ENCODE measurements around the gene SLC35G2.
A peak's percentile ranks its signal among the peaks of the same experiment; 100 is the strongest.
"Not testable (repeated sequence)": the region's sequence is repeated elsewhere in the genome, so short reads cannot be mapped to it uniquely, and the experiment has no call there.

Gene SLC35G2

DNA sequence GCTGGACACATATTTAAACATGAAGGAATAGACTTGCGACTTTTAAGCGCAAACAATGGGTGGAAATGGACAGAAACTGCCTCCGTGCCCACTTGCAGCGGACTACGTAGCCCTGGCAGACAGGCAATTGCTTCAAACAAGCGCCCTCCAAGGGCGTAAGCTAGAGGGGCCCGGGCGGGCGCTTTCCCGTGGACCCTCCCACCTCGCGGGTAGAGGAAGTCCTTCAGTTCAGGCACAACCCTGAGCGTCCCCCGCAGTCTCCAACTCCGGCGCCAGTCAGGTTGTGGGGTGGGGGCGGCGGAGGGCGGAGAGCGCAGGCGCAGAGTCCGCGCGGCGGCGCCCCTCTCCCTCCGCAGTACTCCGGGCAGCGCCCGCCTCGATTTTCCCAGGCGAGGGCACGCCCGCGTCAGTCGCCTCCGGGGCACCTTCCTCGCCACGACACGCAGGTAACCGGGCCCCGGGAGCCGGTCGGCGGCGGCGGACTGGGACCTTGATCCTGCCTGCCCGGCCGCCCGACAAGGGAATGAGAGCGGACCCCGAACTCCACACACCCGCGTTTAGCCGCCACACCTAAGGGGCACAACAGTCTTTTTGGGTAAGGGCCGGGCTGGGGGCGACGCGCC, at the start of gene SLC35G2:
TSS of gene SLC35G2 (plus strand) at position 358 of the 623 bp plus-strand sequence. CDS start 35,335 bp downstream, outside the sequence.
- FAIRE-seq, result no peak

DNA sequence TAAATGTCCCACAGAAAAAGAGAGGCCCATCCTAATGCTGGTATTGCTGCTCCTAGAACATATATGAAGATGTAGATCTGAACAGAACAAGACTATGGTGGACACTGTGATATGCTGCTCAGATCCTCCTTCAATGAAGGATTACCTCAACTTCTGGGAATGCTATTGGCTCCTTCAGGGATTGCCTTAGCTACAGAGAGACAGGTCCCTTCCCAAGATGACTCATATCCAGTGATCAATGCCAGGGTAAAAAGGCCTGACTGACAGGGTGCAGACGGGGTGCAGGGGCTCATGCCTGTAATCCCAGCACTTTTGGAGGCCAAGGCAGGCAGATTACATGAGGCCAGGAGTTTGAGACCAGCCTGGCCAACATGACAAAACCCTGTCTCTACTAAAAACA, 46.2 kb upstream of the SLC35G2 start:
- FAIRE-seq, result no peak

DNA sequence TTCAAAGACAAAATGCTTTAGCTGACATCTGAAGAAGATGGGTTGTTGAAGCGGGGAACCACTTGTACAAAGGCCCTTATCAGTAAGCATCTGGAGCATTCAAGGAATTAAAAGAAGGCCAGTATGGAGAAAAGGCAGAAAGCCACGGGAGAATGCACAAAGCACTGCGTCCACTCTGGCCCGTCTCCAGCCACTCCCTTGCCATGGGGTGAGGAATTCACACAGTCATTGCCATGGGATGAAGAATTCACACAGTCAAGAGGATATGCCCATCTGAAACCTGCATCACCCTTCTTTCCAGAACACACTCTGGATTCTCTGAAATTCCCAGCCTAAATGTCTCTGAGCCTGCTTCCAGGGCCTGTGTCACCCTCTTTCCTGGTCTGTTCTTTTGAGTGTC, 40.1 kb upstream of the SLC35G2 start:
- FAIRE-seq, result no peak

DNA sequence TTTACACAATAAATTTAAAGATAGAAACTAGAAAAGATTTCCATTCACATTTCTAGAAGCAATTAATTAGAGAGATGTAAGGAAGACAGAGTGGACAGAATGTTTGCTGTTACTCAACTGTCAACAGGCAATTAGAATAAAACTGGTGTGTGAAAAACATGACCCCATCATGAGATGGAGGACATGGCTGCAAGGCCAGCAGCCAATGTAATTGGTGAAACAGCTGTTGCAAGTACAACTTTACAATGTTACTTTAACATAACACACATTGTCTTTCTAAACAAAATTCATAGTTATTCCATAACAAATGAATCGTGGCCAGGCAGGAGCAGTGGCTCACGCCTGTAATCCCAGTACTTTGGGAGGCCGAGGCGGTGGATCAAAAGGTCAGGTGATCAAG, 38.2 kb upstream of the SLC35G2 start:
- no peak for FAIRE-seq

DNA sequence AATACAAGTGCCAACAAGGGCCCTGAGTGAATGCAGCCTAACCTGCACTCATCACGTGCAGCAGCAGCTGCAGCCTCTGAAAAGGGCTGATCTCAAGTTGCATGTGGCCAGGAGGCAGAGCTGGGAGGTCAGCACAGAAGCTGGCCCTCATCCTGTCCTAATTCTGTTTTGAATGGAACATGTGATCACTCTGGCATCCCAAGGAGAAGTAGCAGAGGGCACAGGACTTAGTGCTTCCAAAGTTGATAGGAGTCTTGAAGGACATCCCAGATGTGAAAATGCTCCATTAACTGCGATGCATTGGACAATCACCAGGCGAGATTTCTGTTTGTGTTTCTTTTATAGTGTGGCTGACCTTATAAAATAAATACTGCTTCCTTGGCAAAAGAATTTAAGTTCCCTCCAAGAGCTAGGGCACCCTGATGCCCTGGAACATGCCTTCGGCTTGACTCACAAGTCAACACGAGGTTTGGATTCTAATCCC, 35.2 kb upstream of the SLC35G2 start:
- no peak for FAIRE-seq

DNA sequence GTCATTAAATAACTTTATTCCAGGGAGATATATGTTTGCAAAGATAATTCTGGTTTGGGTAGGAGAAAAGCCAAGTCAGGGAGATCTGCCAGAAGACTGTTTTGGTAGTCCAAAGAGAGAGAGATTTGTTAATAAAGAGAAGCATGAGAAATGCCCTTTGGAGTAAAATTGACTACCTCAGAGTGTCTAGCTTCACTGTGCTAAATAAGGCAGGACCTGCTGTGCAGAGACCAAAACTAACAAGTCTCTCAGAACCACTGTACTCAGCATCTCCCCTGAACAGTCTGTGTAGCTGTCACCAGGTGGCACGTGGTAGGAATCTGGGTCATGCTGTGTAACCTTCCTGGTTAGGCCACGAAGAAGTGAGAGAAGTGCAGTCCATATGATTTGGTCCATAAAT, 31.6 kb upstream of the SLC35G2 start:
- peak; percentile 79 for FAIRE-seq

DNA sequence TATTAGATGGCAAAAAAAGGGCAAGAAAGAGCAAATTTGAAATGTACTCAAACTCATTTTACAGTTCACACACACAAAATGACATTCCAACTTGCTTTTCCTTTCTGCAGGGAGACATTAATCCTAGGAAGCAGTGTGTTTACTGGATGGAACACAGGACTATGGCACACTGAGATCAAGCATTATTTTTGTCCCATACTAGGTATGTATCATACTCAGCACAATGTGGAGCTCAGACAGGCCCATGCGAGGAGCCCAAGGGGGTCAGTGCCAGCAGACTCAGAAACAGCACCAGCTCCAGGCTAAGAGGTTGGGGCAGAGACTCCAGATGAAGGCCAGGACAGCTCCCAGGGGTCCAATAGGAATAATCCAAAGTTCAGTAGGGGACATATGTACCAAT, 30.8 kb upstream of the SLC35G2 start:
- FAIRE-seq, result no peak

DNA sequence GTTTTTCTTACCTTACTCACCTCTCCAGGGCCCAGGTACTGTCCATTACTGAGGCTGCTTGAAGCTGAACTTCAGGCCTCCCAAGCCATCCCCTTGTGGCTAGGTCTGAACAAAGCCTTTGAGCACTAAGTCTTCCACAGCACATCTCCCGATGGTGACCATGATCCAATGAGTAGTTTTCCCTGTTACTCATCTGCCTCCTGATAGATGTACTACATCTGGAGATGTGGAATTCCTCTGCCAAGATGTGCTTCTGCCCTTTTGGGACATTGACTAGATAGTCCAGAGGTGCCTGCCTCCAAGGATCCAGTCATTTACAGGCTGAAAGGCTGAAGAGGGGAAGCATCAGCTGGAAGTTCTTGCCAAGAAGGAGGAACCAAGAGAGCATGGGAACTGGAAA, 28.9 kb upstream of the SLC35G2 start:
- FAIRE-seq, result no peak

DNA sequence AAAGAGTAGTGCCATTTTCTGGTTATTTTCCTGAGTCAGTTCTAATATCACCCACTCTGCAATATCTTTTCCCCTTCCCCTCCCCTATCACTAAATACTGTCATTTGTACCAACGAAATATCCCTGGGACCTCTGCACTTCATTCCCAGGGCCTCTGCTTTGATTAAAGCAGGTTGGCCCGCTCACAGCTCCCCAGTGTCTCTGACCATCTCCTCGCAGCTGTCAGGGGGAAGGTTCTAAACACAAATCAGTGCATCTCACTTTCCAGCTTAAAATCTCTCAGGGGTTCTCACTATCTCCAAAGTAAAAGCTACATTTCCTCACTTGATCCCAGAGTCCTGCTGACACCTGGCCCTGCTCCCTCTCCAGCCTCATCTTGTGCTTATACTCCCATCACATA, 28.1 kb upstream of the SLC35G2 start:
- no peak for FAIRE-seq

DNA sequence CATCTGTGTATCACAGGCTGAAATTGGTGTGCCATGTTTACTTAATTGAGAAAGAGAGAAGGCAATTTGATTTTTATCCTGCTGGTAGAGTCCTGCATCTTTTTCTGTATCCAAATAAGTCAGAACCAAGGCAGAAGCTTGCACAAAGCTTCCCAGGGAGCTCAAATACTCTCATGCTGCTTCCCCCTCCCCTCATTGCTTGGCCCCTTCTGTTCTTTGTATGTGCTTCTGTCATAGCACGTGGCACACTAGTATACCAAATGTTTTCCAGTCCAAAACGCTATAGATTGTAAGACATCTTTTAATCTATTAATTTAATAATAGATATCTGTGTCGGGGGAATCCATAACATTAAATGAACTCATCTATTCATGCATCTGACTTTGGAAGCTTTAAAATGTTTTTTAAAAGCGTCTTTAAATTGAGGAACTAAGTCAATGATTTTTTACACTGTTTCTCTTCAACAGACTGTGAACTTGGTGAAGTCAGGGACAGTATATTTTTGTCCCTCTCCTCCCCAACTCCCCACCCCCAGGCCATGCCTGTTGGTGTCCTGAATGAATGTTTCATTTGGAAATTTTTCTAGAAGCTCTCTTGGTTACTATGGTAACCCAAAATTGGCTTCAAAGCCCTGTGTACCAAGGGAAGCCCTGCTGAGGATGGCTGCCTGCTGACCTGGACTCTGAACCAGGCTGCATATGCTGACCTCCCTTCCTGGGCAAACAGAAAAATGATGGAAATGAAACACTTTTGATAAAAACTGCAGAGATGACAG, 26.2 kb upstream of the SLC35G2 start:
- no peak for FAIRE-seq

DNA sequence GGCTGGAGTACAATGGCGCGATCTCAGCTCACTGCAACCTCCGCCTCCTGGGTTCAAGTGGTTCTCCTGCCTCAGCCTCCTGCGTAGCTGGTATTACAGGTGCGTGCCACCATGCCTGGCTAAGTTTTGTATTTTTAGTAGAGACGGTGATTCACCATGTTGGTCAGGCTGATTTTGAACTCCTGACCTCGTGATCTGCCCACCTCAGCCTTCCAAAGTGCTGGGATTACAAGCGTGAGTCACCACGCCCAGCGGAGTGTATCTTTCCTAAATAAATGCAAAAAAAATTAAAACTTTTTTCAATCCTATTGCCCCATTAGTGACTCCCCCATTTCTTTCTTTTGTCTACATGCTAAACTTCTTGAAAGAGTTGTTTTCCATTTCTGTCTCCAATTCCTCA, 17.8 kb upstream of the SLC35G2 start:
- not testable (repeated sequence) for FAIRE-seq

DNA sequence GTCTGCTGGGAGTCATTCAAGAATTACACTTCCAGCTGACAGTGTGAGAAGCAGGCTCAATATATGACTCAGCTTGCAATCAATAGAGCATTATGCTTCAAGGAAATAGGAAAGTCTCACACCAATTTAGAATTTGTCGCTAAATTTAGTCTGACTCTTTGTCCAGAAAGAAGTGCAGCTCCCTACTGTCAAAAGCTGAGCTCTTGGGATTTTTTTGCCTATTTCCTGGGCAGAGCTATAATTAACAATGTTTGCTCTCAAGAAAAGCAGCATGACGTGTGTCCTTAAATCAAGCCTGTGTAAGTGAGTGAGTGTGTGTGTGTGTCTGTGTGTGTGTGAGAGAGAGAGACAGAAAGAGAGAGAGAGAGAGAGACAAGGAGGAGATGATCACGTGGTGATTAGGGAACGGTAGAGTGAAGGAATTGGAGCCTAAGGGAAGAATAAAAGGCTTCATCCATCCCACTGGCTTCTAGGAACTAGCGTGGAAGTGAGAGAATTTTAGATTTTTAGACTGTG, 16.4 kb upstream of the SLC35G2 start:
- peak; percentile 86 for FAIRE-seq

DNA sequence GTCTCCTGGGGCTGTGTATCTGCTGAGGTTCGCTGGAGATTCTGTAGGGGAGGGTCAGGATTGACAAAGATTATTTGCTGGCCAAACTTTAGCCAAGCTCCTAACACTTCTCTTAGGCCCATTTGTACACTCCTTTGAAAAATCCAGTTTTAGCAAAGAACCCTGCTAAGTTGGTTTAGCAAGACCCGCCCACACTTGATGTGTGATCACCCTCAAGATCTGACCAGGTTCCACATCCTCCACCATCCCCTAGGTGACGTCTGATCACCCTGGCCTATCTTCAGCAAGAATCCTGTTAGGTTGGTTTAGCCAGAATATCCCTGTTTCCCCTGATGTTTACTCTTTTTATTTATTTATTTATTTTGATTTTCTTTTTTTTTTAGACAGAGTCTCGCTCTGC, 14.8 kb upstream of the SLC35G2 start:
- no peak for FAIRE-seq

DNA sequence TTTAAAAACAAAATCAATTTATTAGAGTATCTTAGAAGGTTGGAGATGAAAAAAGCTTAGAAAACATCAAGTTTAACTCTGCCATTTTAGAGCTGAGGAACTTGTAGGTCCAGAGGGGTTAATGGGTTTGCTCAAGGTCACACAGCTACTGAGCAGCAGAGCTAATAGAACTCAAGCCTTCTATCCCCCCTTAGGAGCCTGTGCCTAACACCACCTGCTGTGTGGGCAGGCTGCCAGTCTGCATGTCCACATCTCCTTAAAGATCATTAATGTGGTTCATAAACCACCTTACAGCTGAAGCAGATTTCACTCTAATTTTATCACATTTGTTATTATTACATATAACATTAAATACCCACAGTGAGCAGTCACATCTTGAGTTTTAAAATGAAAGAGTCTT, 14.1 kb upstream of the SLC35G2 start:
- no peak for FAIRE-seq

DNA sequence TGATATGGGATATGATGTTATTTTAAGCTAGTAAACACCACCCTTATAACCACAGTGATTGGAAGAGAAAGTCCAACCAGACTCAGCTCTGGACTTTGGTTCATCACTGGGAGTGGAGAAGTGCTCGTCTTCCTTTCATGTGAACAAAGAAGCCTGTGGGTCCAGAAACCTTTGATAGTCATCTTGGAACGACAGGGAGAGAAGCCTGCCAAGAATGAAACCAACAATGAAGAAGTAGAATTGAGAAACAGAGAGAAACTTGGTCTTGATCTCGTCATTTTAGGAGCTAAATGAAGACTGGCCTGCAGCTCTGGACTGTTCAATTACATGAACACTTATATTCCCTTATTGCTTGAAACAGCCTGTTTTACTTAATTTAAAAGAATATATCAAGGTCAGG, 13.1 kb upstream of the SLC35G2 start:
- FAIRE-seq, result no peak

DNA sequence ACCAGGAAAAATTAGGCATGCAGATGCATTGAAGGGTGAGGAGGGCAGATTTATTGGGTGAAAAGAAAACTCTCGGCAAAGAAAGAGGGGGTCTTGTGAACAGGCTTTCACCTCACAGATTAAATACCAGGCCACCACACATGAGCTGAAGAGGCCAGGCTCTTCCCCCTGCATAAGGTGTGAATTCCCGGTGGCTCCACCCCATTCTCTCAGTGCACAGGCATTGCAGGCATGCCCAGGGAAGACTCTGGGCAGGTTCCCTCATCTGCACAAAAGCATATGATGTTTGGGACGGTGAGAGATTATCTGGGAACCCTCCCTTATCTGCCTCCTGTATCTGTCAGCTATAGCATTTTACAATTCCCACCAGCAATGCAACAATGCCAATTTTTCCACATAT, 7.2 kb upstream of the SLC35G2 start:
- no peak for FAIRE-seq

DNA sequence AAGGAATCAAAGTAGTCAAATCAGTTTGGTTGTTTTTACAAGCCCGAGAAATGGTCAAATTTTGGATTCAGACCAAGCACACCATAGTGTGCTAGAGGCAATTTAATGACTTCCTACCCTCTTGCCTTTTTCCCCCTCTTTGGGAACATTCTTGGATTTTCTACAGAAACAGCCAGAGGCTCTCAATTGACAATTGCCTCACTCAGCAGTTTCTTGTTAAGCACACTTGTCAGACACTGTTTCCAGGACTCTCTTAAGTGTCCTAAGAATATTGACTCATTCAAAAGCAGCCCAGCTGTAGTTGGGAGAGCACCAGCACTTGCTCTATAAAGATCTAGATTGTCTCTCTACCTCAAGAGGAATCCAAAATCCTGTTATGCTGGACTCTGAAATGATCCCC, 1.5 kb upstream of the SLC35G2 start:
- peak; percentile 86 for FAIRE-seq

DNA sequence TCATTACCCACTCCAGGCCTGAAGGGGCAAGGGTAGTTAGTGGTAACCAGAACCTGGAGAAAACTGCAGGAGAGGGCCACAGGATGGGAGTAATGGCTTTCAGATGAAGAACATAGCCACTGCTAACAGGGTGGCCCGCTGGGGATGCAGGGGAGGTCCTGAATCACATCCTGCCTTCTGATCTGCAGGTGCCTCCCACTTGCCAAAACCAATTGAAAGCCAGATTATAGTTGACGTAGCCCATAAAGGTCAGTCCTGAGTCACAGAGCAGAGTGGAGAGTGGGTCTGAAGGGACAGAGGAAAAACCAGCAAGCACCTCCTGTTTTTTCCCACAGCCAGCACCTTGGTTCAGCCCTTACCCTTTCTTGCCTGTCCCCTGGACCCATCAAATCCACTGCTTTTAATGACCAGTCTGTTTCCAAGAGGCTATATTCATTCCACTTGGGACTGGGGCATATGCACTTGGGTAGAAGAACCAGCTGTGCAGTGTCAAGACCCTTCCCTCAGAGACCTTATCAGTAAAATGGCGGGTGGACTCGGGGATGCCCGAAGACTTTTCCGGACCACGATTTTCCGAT, 646 bp upstream of the SLC35G2 start:
- FAIRE-seq, result peak; percentile 72

DNA sequence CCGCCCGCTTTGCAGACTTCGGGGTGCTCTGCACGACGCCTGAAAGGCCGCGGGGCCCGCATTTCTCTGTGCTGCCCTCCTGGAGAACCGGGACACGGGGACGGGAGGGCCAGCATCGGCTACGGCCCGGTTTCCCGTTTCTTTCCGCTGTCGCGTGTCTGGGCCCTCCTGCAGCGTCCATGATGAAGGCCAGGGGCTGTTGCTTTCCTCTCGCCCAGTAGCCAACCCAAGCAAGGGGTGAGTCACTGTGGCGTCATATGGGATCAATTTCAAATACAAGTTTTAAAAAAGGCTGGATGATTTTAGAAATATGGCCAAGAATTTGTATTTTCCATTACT, 435 bp downstream of the SLC35G2 start:
- FAIRE-seq, result no peak

DNA sequence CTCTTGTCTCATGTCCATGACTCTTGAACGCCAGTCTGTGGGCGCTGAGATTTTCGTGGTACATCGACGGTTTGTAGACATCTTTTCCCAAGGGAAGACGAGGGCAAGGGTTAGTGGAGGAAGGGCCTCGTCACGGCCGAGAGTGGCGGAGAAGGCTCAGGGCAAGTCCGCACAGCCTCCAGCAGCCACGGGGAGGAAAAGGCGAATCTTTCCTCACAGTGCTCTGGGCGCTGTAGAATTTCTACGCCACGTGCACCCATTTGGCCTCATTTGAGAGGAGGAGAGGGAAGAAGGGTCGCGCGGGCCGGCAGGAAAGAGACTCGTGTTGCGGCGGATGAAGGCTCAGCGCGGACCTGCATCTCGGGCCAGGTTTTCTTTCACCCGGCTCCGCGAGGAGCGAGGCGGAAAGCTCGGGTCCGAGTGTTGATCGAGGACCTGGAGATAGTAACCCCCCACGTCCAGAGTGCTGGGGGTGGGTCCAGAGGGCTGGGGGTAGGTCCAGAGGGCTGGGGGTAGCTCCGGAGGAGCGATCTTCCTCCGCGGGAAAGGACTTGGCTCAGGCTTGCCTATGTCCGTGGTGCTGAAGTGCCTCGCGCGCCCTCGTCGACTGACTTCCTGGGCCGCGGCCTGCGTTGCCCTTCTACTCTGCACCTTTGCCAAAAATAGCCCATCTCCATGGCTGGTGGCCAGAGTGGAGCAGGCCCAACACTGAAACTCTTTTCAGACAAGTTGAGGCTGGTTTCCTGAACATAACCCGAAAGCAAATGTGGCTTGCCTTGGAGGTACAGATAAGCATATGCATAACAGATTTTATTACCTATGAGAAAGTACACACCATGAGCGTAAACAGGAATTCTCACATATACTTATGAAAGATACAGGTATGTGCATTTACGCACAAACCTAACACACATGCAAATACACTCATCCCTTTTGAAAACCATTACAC, 1.1 kb downstream of the SLC35G2 start:
- FAIRE-seq, result no peak

DNA sequence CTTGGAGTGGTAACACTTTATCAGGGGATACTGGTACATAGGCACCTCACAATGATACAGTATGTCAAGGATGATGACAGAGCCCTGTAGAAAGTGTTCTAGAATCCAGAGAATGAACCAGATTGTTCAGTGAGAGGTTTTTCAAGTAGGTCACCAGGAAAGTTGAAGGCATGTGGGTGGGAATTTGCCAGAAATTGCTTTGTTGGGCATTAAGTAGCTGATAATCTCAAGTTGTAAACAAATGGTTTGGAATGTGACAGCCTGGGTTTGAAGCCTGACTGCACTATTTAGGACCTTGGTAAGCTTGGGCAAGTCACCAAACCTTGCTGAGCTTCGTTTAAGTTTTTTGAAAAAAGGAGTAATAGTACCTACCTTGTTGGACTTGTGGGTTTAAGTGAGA, 12.5 kb downstream of the SLC35G2 start:
- no peak for FAIRE-seq

DNA sequence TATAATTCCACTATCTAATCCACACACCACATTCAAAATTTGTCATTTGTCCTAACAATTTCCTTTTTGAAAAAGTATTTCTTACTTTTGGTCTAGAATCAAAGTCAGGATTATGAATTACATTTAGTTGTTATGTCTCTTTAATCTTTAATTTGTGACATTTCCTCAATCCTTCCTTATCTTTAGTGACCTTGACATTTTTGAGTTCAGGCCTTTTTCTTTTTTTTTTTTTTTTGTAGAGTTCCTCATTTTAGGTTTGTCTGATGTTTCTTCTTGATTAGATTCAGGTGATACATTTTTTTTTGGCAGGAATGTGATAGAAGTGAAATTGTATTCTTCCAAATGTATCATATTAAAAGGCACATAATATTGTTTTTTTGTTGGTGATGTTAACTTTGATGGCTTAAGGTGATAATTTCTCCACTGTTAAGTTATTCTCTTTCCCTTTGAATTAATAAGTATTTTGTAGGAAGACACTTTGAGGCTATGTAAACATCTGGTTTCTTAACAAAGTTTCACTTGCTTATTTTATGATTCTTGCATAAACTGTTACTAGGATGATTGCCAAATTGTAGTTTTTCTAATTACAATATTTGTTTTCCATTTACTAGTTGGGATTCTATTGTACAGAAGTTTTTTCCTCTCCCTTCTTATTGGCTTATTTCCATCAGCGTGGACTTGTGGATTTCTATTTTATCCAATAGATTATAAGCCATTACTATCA, 16.3 kb downstream of the SLC35G2 start:
- FAIRE-seq, result no peak
